ENCODE measurements around the gene TBK1.

GRCh38 chr12:64501486-64501885 is 49.6 kb downstream of the TBK1 start:
- TF ChIP-seq CTCF (IDR thresholded peaks at IDR 0.05; ENCODE audit: low read length) (no peak), EZH2phosphoT487 (IDR thresholded peaks at IDR 0.05; ENCODE audit: low read length) (no peak)
